ENCODE data around the gene NDUFAF5. TPM values are rescaled to one million over a fixed set of nuclear protein-coding genes. Genes with fewer than 3 reads are reported as not detected.

The NDUFAF5 gene
- total RNA-seq, 2 donors from 2014 or later, result 25.2 to 29.9 TPM

- no peak overlapping the region for H3K4me3 ChIP-seq
- H3K27me3 ChIP-seq, result no peaks in the 10 kb centered on the region
- DNase-seq (ENCODE audit: low spot score), result peak; percentile 79
- no peak for TF ChIP-seq CTCF (IDR thresholded peaks at IDR 0.05)
- peaks cover 56% of the 10 kb centered on the region for H3K36me3 ChIP-seq
- peak overlapping the region; percentile 39 to 72 for H3K27ac ChIP-seq
- H3K9me3 ChIP-seq, result no peaks in the 10 kb centered on the region
- peaks cover 0 to 16% of the 10 kb centered on the region in 2 donors for H3K4me1 ChIP-seq
Observed at GRCh38 chr20:13800728-13801134, 15.9 kb downstream of the NDUFAF5 start.

DNA sequence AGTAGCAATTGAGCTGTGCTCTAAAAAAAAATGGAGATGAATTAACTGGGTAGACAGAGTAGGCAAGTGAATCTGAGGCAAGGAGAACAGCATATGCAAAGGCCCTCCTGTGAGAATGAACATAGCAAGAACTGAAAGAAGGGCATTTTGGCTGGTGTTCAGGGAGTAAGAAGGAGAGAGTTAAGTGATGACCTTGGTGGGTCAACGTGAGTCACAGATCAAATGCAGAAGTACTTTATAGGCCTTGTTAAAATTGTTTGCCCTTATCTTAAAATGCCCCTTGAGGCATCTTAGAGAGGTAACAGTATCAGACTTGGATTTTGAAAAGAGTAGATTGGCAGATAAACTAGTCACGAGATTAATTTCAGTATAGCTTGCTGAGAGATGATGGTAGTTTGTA lies 24.5 kb downstream of the NDUFAF5 start:
- Histone ChIP-seq H3K4me1 (no peaks in the 10 kb centered on the region), H3K4me3 (no peak overlapping the region), H3K36me3 (peaks cover 81% of the 10 kb centered on the region), H3K27ac (peak overlapping the region in 1 of 2 donors; percentile 3), H3K9me3 (no peaks in the 10 kb centered on the region), H3K27me3 (no peaks in the 10 kb centered on the region)
- TF ChIP-seq CTCF (IDR thresholded peaks at IDR 0.05), result no peak
- DNase-seq (ENCODE audit: low spot score), result no peak

DNA sequence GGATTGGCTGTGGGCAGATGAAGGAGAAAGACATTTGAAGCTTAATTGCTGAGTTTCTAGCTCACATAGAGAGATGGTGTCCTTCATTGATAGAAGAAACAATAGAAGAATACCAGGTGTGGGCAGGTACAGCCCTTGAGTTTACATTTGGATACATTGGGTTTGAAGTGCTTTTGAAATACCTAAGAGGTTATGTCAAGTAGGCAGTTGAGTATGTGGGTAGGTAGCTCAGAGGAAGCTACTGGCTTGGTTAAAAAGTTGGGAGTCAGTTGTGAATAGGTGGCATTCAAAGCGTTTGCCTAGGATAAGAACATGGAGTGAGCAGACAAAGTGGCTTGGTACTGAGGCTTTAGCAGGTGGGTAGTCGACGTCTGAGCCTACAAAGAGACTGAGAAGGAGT lies 25.0 kb downstream of the NDUFAF5 start:
- no peak for TF ChIP-seq CTCF (IDR thresholded peaks at IDR 0.05)
- Histone ChIP-seq H3K4me3 (no peak overlapping the region), H3K9me3 (no peaks in the 10 kb centered on the region), H3K4me1 (no peaks in the 10 kb centered on the region), H3K27me3 (no peaks in the 10 kb centered on the region), H3K36me3 (peaks cover 85% of the 10 kb centered on the region), H3K27ac (peak overlapping the region in 1 of 2 donors; percentile 3)
- DNase-seq (ENCODE audit: low spot score), result no peak

- Histone ChIP-seq H3K4me3 (no peak overlapping the region), H3K27me3 (no peaks in the 10 kb centered on the region), H3K9me3 (no peaks in the 10 kb centered on the region), H3K4me1 (no peaks in the 10 kb centered on the region), H3K36me3 (peaks cover 91% of the 10 kb centered on the region), H3K27ac (no peak overlapping the region)
- no peak for DNase-seq (ENCODE audit: low spot score)
- TF ChIP-seq CTCF (IDR thresholded peaks at IDR 0.05), result no peak
Observed at GRCh38 chr20:13810446-13810845, 25.6 kb downstream of the NDUFAF5 start.

GRCh38 chr20:13813910-13814309 lies 29.1 kb downstream of the NDUFAF5 start:
- no peaks in the 10 kb centered on the region for H3K4me1 ChIP-seq
- DNase-seq (ENCODE audit: low spot score), result no peak
- TF ChIP-seq CTCF (IDR thresholded peaks at IDR 0.05), result no peak
- no peak overlapping the region for H3K27ac ChIP-seq
- H3K9me3 ChIP-seq, result no peaks in the 10 kb centered on the region
- no peak overlapping the region for H3K4me3 ChIP-seq
- peaks cover 90% of the 10 kb centered on the region for H3K36me3 ChIP-seq
- H3K27me3 ChIP-seq, result no peaks in the 10 kb centered on the region

- Histone ChIP-seq H3K4me3 (no peak overlapping the region), H3K27ac (no peak overlapping the region), H3K27me3 (no peaks in the 10 kb centered on the region), H3K9me3 (no peaks in the 10 kb centered on the region), H3K36me3 (peaks cover 82% of the 10 kb centered on the region), H3K4me1 (no peaks in the 10 kb centered on the region)
- no peak for DNase-seq (ENCODE audit: low spot score)
- no peak for TF ChIP-seq CTCF (IDR thresholded peaks at IDR 0.05)
Observed at GRCh38 chr20:13814672-13815071, 29.8 kb downstream of the NDUFAF5 start.
